HepG2 (cell line): ENCODE results near the gene QSER1. TPM values are rescaled to one million over a fixed set of nuclear protein-coding genes. Genes with fewer than 3 reads are reported as not detected.

Experiments used
- ATF6 ChIP-seq: sonication (generic); formaldehyde crosslinking; conservative IDR thresholded peaks from 2 replicates; pipeline ENCODE4 v1.4.0; 2020; ENCODE audit warnings: missing genetic modification reagents
- CHCHD3 ChIP-seq: sonication (generic); formaldehyde crosslinking; IDR thresholded peaks from 2 replicates; pipeline ENCODE4 v1.8.0; 2022; ENCODE audit warnings: mild to moderate bottlenecking, missing genetic modification reagents, moderate library complexity
- CREM ChIP-seq, 2 experiments: sonication (generic) in 1 of 2; formaldehyde crosslinking in 1 of 2; IDR thresholded peaks; 2 replicates each; pipeline versions ENCODE4 v1.4.0 to v1.6.1; 2016 to 2020; ENCODE audit warnings: antibody characterized with exemption in 1 of 2, mild to moderate bottlenecking in 1 of 2, missing genetic modification reagents in 1 of 2
- FOXK1 ChIP-seq: sonication (generic); formaldehyde crosslinking; IDR thresholded peaks from 2 replicates; pipeline ENCODE4 v1.4.0; 2020; ENCODE audit warnings: low read depth, missing genetic modification reagents, borderline replicate concordance
- HNF4G ChIP-seq, 2 experiments: sonication (generic) in 1 of 2; formaldehyde crosslinking in 1 of 2; IDR thresholded peaks; 2 replicates each; pipeline versions ENCODE4 v1.4.0 to v1.6.1; 2011 to 2020; ENCODE audit warnings: borderline replicate concordance in 2 of 2, low read depth in 2 of 2, mild to moderate bottlenecking in 2 of 2, low read length in 1 of 2, missing genetic modification reagents in 1 of 2, moderate library complexity in 1 of 2
- HOXA7 ChIP-seq: sonication (generic); formaldehyde crosslinking; IDR thresholded peaks from 2 replicates; pipeline ENCODE4 v1.8.1; 2022; ENCODE audit warnings: mild to moderate bottlenecking, missing genetic modification reagents, moderate library complexity
- NCOA2 ChIP-seq: sonication (generic); formaldehyde crosslinking; IDR thresholded peaks from 2 replicates; pipeline ENCODE4 v1.8.0; 2022; ENCODE audit warnings: inconsistent platforms
- NR3C1 ChIP-seq: sonication (generic); formaldehyde crosslinking; IDR thresholded peaks from 2 replicates; pipeline ENCODE4 v1.4.0; 2020; ENCODE audit warnings: missing genetic modification reagents
- ONECUT2 ChIP-seq: sonication (generic); formaldehyde crosslinking; IDR thresholded peaks from 2 replicates; pipeline ENCODE4 v1.4.0; 2020; ENCODE audit warnings: missing genetic modification reagents
- PHF5A ChIP-seq: IDR thresholded peaks from one replicate; pipeline ENCODE4 v1.6.1; 2018; ENCODE audit warnings: low read depth, missing genetic modification reagents; ENCODE audit not compliant: unreplicated experiment
- SAFB2 ChIP-seq: sonication (generic); formaldehyde crosslinking; IDR thresholded peaks from 2 replicates; pipeline ENCODE4 v1.5.1; 2020; ENCODE audit warnings: missing genetic modification reagents, low read depth, mild to moderate bottlenecking, borderline replicate concordance
- SOX13 ChIP-seq, 3 experiments: fragments of 450-650 bp in 1 of 3; sonication (generic) in 1 of 3; formaldehyde crosslinking in 1 of 3; IDR thresholded peaks in 2 of 3; conservative IDR thresholded peaks in 1 of 3; 2 replicates each; pipeline versions ENCODE4 v1.5.0 to v1.6.1; 2016 to 2020; ENCODE audit warnings: antibody characterized with exemption in 1 of 3, mild to moderate bottlenecking in 1 of 3, missing compliant biosample characterization in 1 of 3, missing genetic modification reagents in 1 of 3, moderate library complexity in 1 of 3
- SP5 ChIP-seq: IDR thresholded peaks from 2 replicates; pipeline ENCODE4 v1.6.1; 2016; ENCODE audit warnings: low read depth, borderline replicate concordance
- THYN1 ChIP-seq: sonication (generic); formaldehyde crosslinking; IDR thresholded peaks from 2 replicates; pipeline ENCODE4 v1.8.1; 2023; ENCODE audit warnings: low read depth, mild to moderate bottlenecking, moderate library complexity, missing genetic modification reagents, borderline replicate concordance
- U2AF1 ChIP-seq: fragments of 200-400 bp; formaldehyde crosslinking; optimal IDR thresholded peaks from 2 replicates; pipeline ENCODE3; 2017; ENCODE audit warnings: mild to moderate bottlenecking, low read depth, low read length
- ZBTB43 ChIP-seq: sonication (generic); formaldehyde crosslinking; conservative IDR thresholded peaks from 2 replicates; pipeline ENCODE4 v1.4.0; 2020; ENCODE audit warnings: missing genetic modification reagents
- ZFYVE20 ChIP-seq: sonication (generic); formaldehyde crosslinking; IDR thresholded peaks from 2 replicates; pipeline ENCODE4 v1.8.0; 2023; ENCODE audit warnings: low read depth, mild to moderate bottlenecking, moderate library complexity, missing genetic modification reagents, borderline replicate concordance
- ZNF280B ChIP-seq: sonication (generic); formaldehyde crosslinking; IDR thresholded peaks from 2 replicates; pipeline ENCODE4 v1.5.0; 2020; ENCODE audit warnings: missing genetic modification reagents, mild to moderate bottlenecking, borderline replicate concordance
- ZNF30 ChIP-seq: sonication (generic); formaldehyde crosslinking; IDR thresholded peaks from 2 replicates; pipeline ENCODE4 v1.5.0; 2020; ENCODE audit warnings: mild to moderate bottlenecking, missing genetic modification reagents
- ZNF33B ChIP-seq: sonication (generic); formaldehyde crosslinking; IDR thresholded peaks from 2 replicates; pipeline ENCODE4 v1.5.1; 2020; ENCODE audit warnings: mild to moderate bottlenecking, missing genetic modification reagents
- ZNF354B ChIP-seq: sonication (generic); formaldehyde crosslinking; IDR thresholded peaks from 2 replicates; pipeline ENCODE4 v1.8.0; 2022; ENCODE audit warnings: mild to moderate bottlenecking, missing genetic modification reagents
- ZNF549 ChIP-seq: sonication (generic); formaldehyde crosslinking; IDR thresholded peaks from 2 replicates; pipeline ENCODE4 v1.5.0; 2020; ENCODE audit warnings: missing genetic modification reagents
- ZNF619 ChIP-seq: sonication (generic); formaldehyde crosslinking; IDR thresholded peaks from 2 replicates; pipeline ENCODE4 v1.4.0; 2020; ENCODE audit warnings: mild to moderate bottlenecking, missing genetic modification reagents
- ZNF891 ChIP-seq: sonication (generic); formaldehyde crosslinking; IDR thresholded peaks from 2 replicates; pipeline ENCODE4 v1.5.0; 2020; ENCODE audit warnings: mild to moderate bottlenecking, missing genetic modification reagents
- polyA plus RNA-seq, 8 experiments: library from polyadenylated mRNA; depleted of rRNA in 3 of 8; stranded (reverse) in 7 of 8; unstranded in 1 of 8; fragments of >200 nt; fragmentation: Illumina TruSeq in 4 of 8; extraction: Trizol in 4 of 8; gene quantifications; 2 replicates each; pipeline versions ENCODE4 v1.2.1 to v1.2.3, GENCODE V29; 2011 to 2016; ENCODE audit warnings: low read depth in 4 of 8, missing spikeins in 1 of 8, mixed read lengths in 1 of 8; ENCODE audit not compliant: insufficient read depth in 1 of 8
- total RNA-seq, 5 experiments: library from RNA; depleted of rRNA; stranded (reverse); fragments of >200 nt; fragmentation: Illumina TruSeq; extraction: Trizol; gene quantifications; 2 replicates each; pipeline ENCODE4 v1.2.3, GENCODE V29; 2016; ENCODE audit warnings: low read depth in 1 of 5

Gene QSER1
- total and polyA plus RNA-seq, 2 of the 13 experiments (the other 11 are each of a cell fraction or from before 2014, with no cell fraction given), result 8.9 to 17.3 TPM

GRCh38 chr11:32892355-32893092 is at the start of gene QSER1 (continued):
- TF ChIP-seq NCOA2 (CRISPR knock-in tag) (no peak), U2AF1 (peak; percentile 55), HOXA7 (no peak), ZNF280B (CRISPR knock-in tag) (0 out of 2 replicates have a peak, but pooled peaks have one; percentile 36), PHF5A (CRISPR knock-in tag) (no peak), FOXK1 (CRISPR knock-in tag) (no peak), ATF6 (CRISPR knock-in tag) (no peak), HNF4G (IDR thresholded peaks at IDR 0.05; ENCODE audit: borderline replicate concordance, low read depth, low read length) (no peak), HNF4G (CRISPR knock-in tag; IDR thresholded peaks at IDR 0.05; ENCODE audit: borderline replicate concordance, low read depth) (no peak), ZNF549 (no peak), NR3C1 (CRISPR knock-in tag) (no peak), SAFB2 (0 out of 2 replicates have a peak, but pooled peaks have one; percentile 57), ZBTB43 (CRISPR knock-in tag) (no peak), ZNF33B (0 out of 2 replicates have a peak, but pooled peaks have one; percentile 56), SOX13 (IDR thresholded peaks at IDR 0.05) (no peak), SOX13 (CRISPR knock-in tag; conservative IDR thresholded peaks at IDR 0.05 in 1 of 2, IDR thresholded peaks at IDR 0.05 in 1 of 2) (no peak), THYN1 (CRISPR knock-in tag) (no peak), CHCHD3 (CRISPR knock-in tag) (no peak), ZNF891 (CRISPR knock-in tag) (peak; percentile 72; the same call in 1 of the 2 replicates), ZNF30 (no peak), ONECUT2 (no peak), ZNF354B (CRISPR knock-in tag) (no peak), SP5 (no peak), ZFYVE20 (CRISPR knock-in tag) (no peak), CREM (IDR thresholded peaks at IDR 0.05) (no peak), CREM (CRISPR knock-in tag; IDR thresholded peaks at IDR 0.05) (no peak), ZNF619 (CRISPR knock-in tag) (no peak)
